DOHH2 (cell line): ENCODE results near the gene RNASET2.

ENCODE experiments used
- H3F3A ChIP-seq: fragments of 200-600 bp; sonication (generic), shearing (Covaris generic); 2 replicates; pipeline ENCODE4 v1.6.0; 2016; ENCODE audit warnings: antibody characterized with exemption, mild to moderate bottlenecking; ENCODE audit not compliant: control insufficient read depth, insufficient read depth
- H3K27ac ChIP-seq: fragments of 200-600 bp; sonication (generic); 2 replicates; pipeline ENCODE4 v1.5.1; 2014; ENCODE audit warnings: low read depth, mild to moderate bottlenecking, low read length, moderate library complexity
- H3K27me3 ChIP-seq: fragments of 200-600 bp; sonication (generic); 2 replicates; pipeline ENCODE4 v1.6.1; 2014; ENCODE audit warnings: mild to moderate bottlenecking, low read length, mixed read lengths; ENCODE audit not compliant: control insufficient read depth
- H3K36me3 ChIP-seq: fragments of 200-600 bp; sonication (generic); 2 replicates; pipeline ENCODE4 v1.6.1; 2014; ENCODE audit warnings: mild to moderate bottlenecking, low read length, moderate library complexity, mixed read lengths; ENCODE audit not compliant: control insufficient read depth
- H3K4me1 ChIP-seq: fragments of 200-600 bp; sonication (generic); 2 replicates; pipeline ENCODE4 v1.6.1; 2014; ENCODE audit warnings: mild to moderate bottlenecking, low read length, mixed read lengths; ENCODE audit not compliant: control insufficient read depth
- H3K4me2 ChIP-seq: fragments of 200-600 bp; sonication (generic); 2 replicates; pipeline ENCODE4 v1.6.0; 2014; ENCODE audit warnings: mild to moderate bottlenecking, low read length, moderate library complexity
- H3K4me3 ChIP-seq: fragments of 200-600 bp; sonication (generic); 2 replicates; pipeline ENCODE4 v1.5.1; 2014; ENCODE audit warnings: mild to moderate bottlenecking, low read length, mixed read lengths
- H3K79me2 ChIP-seq: fragments of 200-600 bp; sonication (generic); 2 replicates; pipeline ENCODE4 v1.6.1; 2014; ENCODE audit warnings: mild to moderate bottlenecking, low read length, mixed read lengths; ENCODE audit not compliant: control insufficient read depth
- H3K9me2 ChIP-seq: fragments of 200-600 bp; sonication (generic); replicated peaks from 2 replicates; pipeline ENCODE4 v1.6.1; 2014; ENCODE audit warnings: mild to moderate bottlenecking, low read length, mixed read lengths; ENCODE audit not compliant: control insufficient read depth
- H3K9me3 ChIP-seq: fragments of 200-600 bp; sonication (generic); 2 replicates; pipeline ENCODE4 v1.6.1; 2014; ENCODE audit warnings: antibody characterized with exemption, low read length, mixed read lengths; ENCODE audit not compliant: control insufficient read depth, insufficient read depth
- H4K20me1 ChIP-seq: fragments of 200-600 bp; sonication (generic); 2 replicates; pipeline ENCODE4 v1.6.0; 2014; ENCODE audit warnings: low read depth, mild to moderate bottlenecking, antibody characterized with exemption, low read length, moderate library complexity; ENCODE audit not compliant: control insufficient read depth, insufficient read depth
- CTCF ChIP-seq: fragments of 200-600 bp; sonication (generic); IDR thresholded peaks from one replicate; pipeline ENCODE4 v1.5.1; 2014; ENCODE audit warnings: antibody characterized with exemption, mild to moderate bottlenecking, low read depth, low read length; ENCODE audit not compliant: poor library complexity, severe bottlenecking
- EZH2phosphoT487 ChIP-seq: fragments of 200-600 bp; sonication (generic); IDR thresholded peaks from 2 replicates; pipeline ENCODE4 v1.6.1; 2017; ENCODE audit warnings: borderline replicate concordance, mild to moderate bottlenecking, antibody characterized with exemption, low read length, moderate library complexity, mixed read lengths

The RNASET2 gene

GRCh38 chr6:166999884-167000253 is 43.5 kb upstream of the RNASET2 start:
- Histone ChIP-seq H3K79me2 (peaks cover 88% of the 10 kb centered on the region), H3K27me3 (no peaks in the 10 kb centered on the region), H3K4me1 (peaks cover 33% of the 10 kb centered on the region), H3K36me3 (peaks cover 81% of the 10 kb centered on the region), H3K9me3 (no peaks in the 10 kb centered on the region), H3F3A (0 out of 2 replicates have a peak, but pooled peaks cover 3% of the 10 kb centered on the region), H3K9me2 (no peaks in the 10 kb centered on the region), H3K4me3 (peak overlapping the region; percentile 93), H4K20me1 (peaks cover 20% of the 10 kb centered on the region), H3K4me2 (peak overlapping the region; percentile 73), H3K27ac (peak overlapping the region; percentile 54)
- TF ChIP-seq EZH2phosphoT487: no peak
- TF ChIP-seq CTCF: no peak

- Histone ChIP-seq H3K4me3 (peak within 1 kb of the TSS; percentile 93), H3K4me1 (peaks cover 33% of the 10 kb centered on the region), H3F3A (0 out of 2 replicates have a peak, but pooled peaks cover 3% of the 10 kb centered on the region), H4K20me1 (peaks cover 20% of the 10 kb centered on the region), H3K4me2 (peak within 1 kb of the TSS; percentile 73), H3K27me3 (no peaks in the 10 kb centered on the region), H3K9me3 (no peaks in the 10 kb centered on the region), H3K9me2 (no peaks in the 10 kb centered on the region), H3K36me3 (peaks cover 83% of the 10 kb centered on the region), H3K27ac (peak within 1 kb of the TSS; percentile 71), H3K79me2 (peaks cover 91% of the 10 kb centered on the region)
- TF ChIP-seq CTCF (no peak), EZH2phosphoT487 (no peak)
Measured at GRCh38 chr6:166999145-166999883, 43.0 kb upstream of the RNASET2 start, which contains the start of gene CEP43. Gene CEP43 (plus strand): TSS chr6:166999397. CDS start chr6:166999413, 16 bp downstream.

GRCh38 chr6:166998256-166999144 is 42.1 kb upstream of the RNASET2 start:
- peaks cover 20% of the 10 kb centered on the region for H4K20me1 ChIP-seq
- no peaks in the 10 kb centered on the region for H3K9me2 ChIP-seq
- H3K4me1 ChIP-seq: peaks cover 33% of the 10 kb centered on the region
- peak overlapping the region; percentile 93 for H3K4me3 ChIP-seq
- peaks cover 91% of the 10 kb centered on the region for H3K79me2 ChIP-seq
- H3K27ac ChIP-seq: peak overlapping the region; percentile 71
- H3K36me3 ChIP-seq: peaks cover 83% of the 10 kb centered on the region
- H3K9me3 ChIP-seq: no peaks in the 10 kb centered on the region
- TF ChIP-seq EZH2phosphoT487 (no peak), CTCF (no peak)
- 0 out of 2 replicates have a peak, but pooled peaks cover 3% of the 10 kb centered on the region for H3F3A ChIP-seq
- peak overlapping the region; percentile 70 for H3K4me2 ChIP-seq
- H3K27me3 ChIP-seq: no peaks in the 10 kb centered on the region
